Neural progenitor cell (in vitro differentiated cells): ENCODE measurements around the gene MBP.

Experiments used
- EZH2 ChIP-seq: fragments of 200-600 bp; sonication (generic); IDR thresholded peaks from 2 replicates; pipeline ENCODE4 v1.6.1; 2017; ENCODE audit warnings: antibody characterized with exemption, mild to moderate bottlenecking, moderate library complexity
- EZH2phosphoT487 ChIP-seq: fragments of 200-600 bp; sonication (generic); IDR thresholded peaks from 2 replicates; pipeline ENCODE4 v1.6.1; 2017; ENCODE audit warnings: antibody characterized with exemption
- TF ChIP-seq, protein P1 (sequence below): fragments of 200-600 bp; sonication (generic); IDR thresholded peaks from 2 replicates; pipeline ENCODE4 v1.5.1; 2017; ENCODE audit warnings: antibody characterized with exemption, mild to moderate bottlenecking

GRCh38 chr18:77150588-77150987 is 18.0 kb upstream of the MBP start:
- TF ChIP-seq, protein P1, sequence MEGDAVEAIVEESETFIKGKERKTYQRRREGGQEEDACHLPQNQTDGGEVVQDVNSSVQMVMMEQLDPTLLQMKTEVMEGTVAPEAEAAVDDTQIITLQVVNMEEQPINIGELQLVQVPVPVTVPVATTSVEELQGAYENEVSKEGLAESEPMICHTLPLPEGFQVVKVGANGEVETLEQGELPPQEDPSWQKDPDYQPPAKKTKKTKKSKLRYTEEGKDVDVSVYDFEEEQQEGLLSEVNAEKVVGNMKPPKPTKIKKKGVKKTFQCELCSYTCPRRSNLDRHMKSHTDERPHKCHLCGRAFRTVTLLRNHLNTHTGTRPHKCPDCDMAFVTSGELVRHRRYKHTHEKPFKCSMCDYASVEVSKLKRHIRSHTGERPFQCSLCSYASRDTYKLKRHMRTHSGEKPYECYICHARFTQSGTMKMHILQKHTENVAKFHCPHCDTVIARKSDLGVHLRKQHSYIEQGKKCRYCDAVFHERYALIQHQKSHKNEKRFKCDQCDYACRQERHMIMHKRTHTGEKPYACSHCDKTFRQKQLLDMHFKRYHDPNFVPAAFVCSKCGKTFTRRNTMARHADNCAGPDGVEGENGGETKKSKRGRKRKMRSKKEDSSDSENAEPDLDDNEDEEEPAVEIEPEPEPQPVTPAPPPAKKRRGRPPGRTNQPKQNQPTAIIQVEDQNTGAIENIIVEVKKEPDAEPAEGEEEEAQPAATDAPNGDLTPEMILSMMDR: no peak
- TF ChIP-seq EZH2 (no peak), EZH2phosphoT487 (no peak)
